ENCODE data around the gene PDGFD.

- TF ChIP-seq CTCF (conservative IDR thresholded peaks at IDR 0.05; ENCODE audit: low read depth in 2 of 2) = no peak
- no peak for TF ChIP-seq EZH2 (IDR thresholded peaks at IDR 0.05; ENCODE audit: low read depth, unreplicated experiment)
- TF ChIP-seq NANOG (IDR thresholded peaks at IDR 0.05; ENCODE audit: borderline replicate concordance) = no peak
- TF ChIP-seq POLR2AphosphoS5 (IDR thresholded peaks at IDR 0.05; ENCODE audit: low read depth) = no peak
- no peak for TF ChIP-seq ZNF114 (CRISPR knock-in tag; IDR thresholded peaks at IDR 0.05)
- no peak for TF ChIP-seq EZH2phosphoT487 (IDR thresholded peaks at IDR 0.05; ENCODE audit: unreplicated experiment)
- TF ChIP-seq REST (IDR thresholded peaks at IDR 0.05; ENCODE audit: unreplicated experiment) = no peak
- no peak for TF ChIP-seq ETS1 (IDR thresholded peaks at IDR 0.05)
- TF ChIP-seq JUNB (IDR thresholded peaks at IDR 0.05; ENCODE audit: unreplicated experiment) = no peak
- TF ChIP-seq CREB1 (CRISPR knock-in tag; IDR thresholded peaks at IDR 0.05; ENCODE audit: low read depth) = no peak
- no peak for TF ChIP-seq ZNF331 (CRISPR knock-in tag; IDR thresholded peaks at IDR 0.05; ENCODE audit: low read depth)
- no peak for TF ChIP-seq STAT1 (IDR thresholded peaks at IDR 0.05; ENCODE audit: unreplicated experiment)
- TF ChIP-seq ZNF462 (CRISPR knock-in tag; IDR thresholded peaks at IDR 0.05) = no peak
Observed at GRCh38 chr11:104075706-104076105, 88.2 kb downstream of the PDGFD start.
